ENCODE data around the gene PCSK9.

- TF ChIP-seq EP300 (IDR thresholded peaks at IDR 0.05; ENCODE audit: borderline replicate concordance) (no peak), TCF12 (IDR thresholded peaks at IDR 0.05; ENCODE audit: low read depth) (no peak), YY1 (IDR thresholded peaks at IDR 0.05; ENCODE audit: low read depth) (no peak), REST (IDR thresholded peaks at IDR 0.05; ENCODE audit: low read depth) (no peak), TAF1 (IDR thresholded peaks at IDR 0.05; ENCODE audit: low read depth) (no peak), CEBPB (IDR thresholded peaks at IDR 0.05) (no peak), CREB1 (IDR thresholded peaks at IDR 0.05; ENCODE audit: low read depth) (no peak)
- TF ChIP-seq, protein P1, sequence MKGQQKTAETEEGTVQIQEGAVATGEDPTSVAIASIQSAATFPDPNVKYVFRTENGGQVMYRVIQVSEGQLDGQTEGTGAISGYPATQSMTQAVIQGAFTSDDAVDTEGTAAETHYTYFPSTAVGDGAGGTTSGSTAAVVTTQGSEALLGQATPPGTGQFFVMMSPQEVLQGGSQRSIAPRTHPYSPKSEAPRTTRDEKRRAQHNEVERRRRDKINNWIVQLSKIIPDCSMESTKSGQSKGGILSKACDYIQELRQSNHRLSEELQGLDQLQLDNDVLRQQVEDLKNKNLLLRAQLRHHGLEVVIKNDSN (IDR thresholded peaks at IDR 0.05), result no peak
- TF ChIP-seq, protein P2, sequence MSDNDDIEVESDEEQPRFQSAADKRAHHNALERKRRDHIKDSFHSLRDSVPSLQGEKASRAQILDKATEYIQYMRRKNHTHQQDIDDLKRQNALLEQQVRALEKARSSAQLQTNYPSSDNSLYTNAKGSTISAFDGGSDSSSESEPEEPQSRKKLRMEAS (IDR thresholded peaks at IDR 0.05), result no peak
Observed at GRCh38 chr1:55044617-55045397, 5.5 kb downstream of the PCSK9 start.
